ENCODE data around the gene IGSF21.

Gene IGSF21

GRCh38 chr1:18108299-18109057 is 880 bp downstream of the IGSF21 start:
- Histone ChIP-seq H3K36me3 (ENCODE audit: control insufficient read depth in 1 of 2, insufficient read depth in 2 of 2, low read length in 2 of 2) (no peaks in the 10 kb centered on the region), H2BK12ac (ENCODE audit: low read length) (no peak overlapping the region), H3K14ac (ENCODE audit: low read length) (no peak overlapping the region), H2AK5ac (ENCODE audit: low read length) (no peak overlapping the region), H2AFZ (ENCODE audit: insufficient read depth, low read length, poor library complexity) (no peak overlapping the region), H3K9me3 (ENCODE audit: insufficient read depth, low read depth, low read length) (peaks cover 8% of the 10 kb centered on the region), H3K4me2 (ENCODE audit: low read length) (peak overlapping the region; percentile 49), H3K9ac (ENCODE audit: low read length) (no peak overlapping the region), H3K79me1 (ENCODE audit: low read length) (no peaks in the 10 kb centered on the region), H3K4me1 (ENCODE audit: control insufficient read depth in 1 of 2, insufficient read depth in 2 of 2, low read length in 2 of 2) (peaks cover 0 to 6% of the 10 kb centered on the region in 2 experiments), H4K91ac (ENCODE audit: low read depth, low read length) (no peak overlapping the region), H2BK5ac (ENCODE audit: low read depth, low read length, poor library complexity) (no peak overlapping the region), H3K4me3 (ENCODE audit: low read depth, low read length) (peak overlapping the region; percentile 41), H3K27me3 (ENCODE audit: insufficient read depth, low read length) (peaks cover 56% of the 10 kb centered on the region), H3K4ac (ENCODE audit: low read depth, low read length) (no peak overlapping the region), H3K27ac (ENCODE audit: low read depth, low read length) (no peak overlapping the region), H3K23ac (ENCODE audit: low read length) (peak overlapping the region; percentile 77), H4K12ac (ENCODE audit: low read depth, low read length) (no peak overlapping the region), H3K18ac (ENCODE audit: low read length) (no peak overlapping the region), H2BK120ac (ENCODE audit: insufficient read depth, low read length, poor library complexity) (no peak overlapping the region), H3K79me2 (ENCODE audit: control insufficient read depth, insufficient read depth, low read length, poor library complexity) (no peaks in the 10 kb centered on the region), H4K8ac (ENCODE audit: low read depth, low read length) (no peak overlapping the region)
- no CpG with 5 or more reads among the region's 26 CpGs for WGBS (ENCODE audit: extremely low coverage, insufficient coverage, insufficient read length)
- DNase-seq, result no peak

GRCh38 chr1:18109058-18109755 is 1.6 kb downstream of the IGSF21 start:
- no peak overlapping the region for H3K4me2 ChIP-seq (ENCODE audit: low read length)
- H3K9ac ChIP-seq (ENCODE audit: low read length), result no peak overlapping the region
- peaks cover 0 to 6% of the 10 kb centered on the region in 2 experiments for H3K4me1 ChIP-seq (ENCODE audit: control insufficient read depth in 1 of 2, insufficient read depth in 2 of 2, low read length in 2 of 2)
- H3K79me2 ChIP-seq (ENCODE audit: control insufficient read depth, insufficient read depth, low read length, poor library complexity), result no peaks in the 10 kb centered on the region
- no peak overlapping the region for H3K23ac ChIP-seq (ENCODE audit: low read length)
- no peak overlapping the region for H2AFZ ChIP-seq (ENCODE audit: insufficient read depth, low read length, poor library complexity)
- no peak overlapping the region for H3K14ac ChIP-seq (ENCODE audit: low read length)
- no peak for DNase-seq
- H3K27me3 ChIP-seq (ENCODE audit: insufficient read depth, low read length), result peaks cover 56% of the 10 kb centered on the region
- H3K4ac ChIP-seq (ENCODE audit: low read depth, low read length), result no peak overlapping the region
- H2BK12ac ChIP-seq (ENCODE audit: low read length), result no peak overlapping the region
- H3K36me3 ChIP-seq (ENCODE audit: control insufficient read depth in 1 of 2, insufficient read depth in 2 of 2, low read length in 2 of 2), result no peaks in the 10 kb centered on the region
- H4K8ac ChIP-seq (ENCODE audit: low read depth, low read length), result no peak overlapping the region
- peaks cover 4% of the 10 kb centered on the region for H3K9me3 ChIP-seq (ENCODE audit: insufficient read depth, low read depth, low read length)
- H2BK5ac ChIP-seq (ENCODE audit: low read depth, low read length, poor library complexity), result no peak overlapping the region
- WGBS (ENCODE audit: extremely low coverage, insufficient coverage, insufficient read length), result no CpG with 5 or more reads among the region's 32 CpGs
- H4K91ac ChIP-seq (ENCODE audit: low read depth, low read length), result no peak overlapping the region
- H4K12ac ChIP-seq (ENCODE audit: low read depth, low read length), result no peak overlapping the region
- no peak overlapping the region for H3K18ac ChIP-seq (ENCODE audit: low read length)
- no peak overlapping the region for H3K27ac ChIP-seq (ENCODE audit: low read depth, low read length)
- no peak overlapping the region for H2AK5ac ChIP-seq (ENCODE audit: low read length)
- no peaks in the 10 kb centered on the region for H3K79me1 ChIP-seq (ENCODE audit: low read length)
- H2BK120ac ChIP-seq (ENCODE audit: insufficient read depth, low read length, poor library complexity), result no peak overlapping the region
- no peak overlapping the region for H3K4me3 ChIP-seq (ENCODE audit: low read depth, low read length)

DNA sequence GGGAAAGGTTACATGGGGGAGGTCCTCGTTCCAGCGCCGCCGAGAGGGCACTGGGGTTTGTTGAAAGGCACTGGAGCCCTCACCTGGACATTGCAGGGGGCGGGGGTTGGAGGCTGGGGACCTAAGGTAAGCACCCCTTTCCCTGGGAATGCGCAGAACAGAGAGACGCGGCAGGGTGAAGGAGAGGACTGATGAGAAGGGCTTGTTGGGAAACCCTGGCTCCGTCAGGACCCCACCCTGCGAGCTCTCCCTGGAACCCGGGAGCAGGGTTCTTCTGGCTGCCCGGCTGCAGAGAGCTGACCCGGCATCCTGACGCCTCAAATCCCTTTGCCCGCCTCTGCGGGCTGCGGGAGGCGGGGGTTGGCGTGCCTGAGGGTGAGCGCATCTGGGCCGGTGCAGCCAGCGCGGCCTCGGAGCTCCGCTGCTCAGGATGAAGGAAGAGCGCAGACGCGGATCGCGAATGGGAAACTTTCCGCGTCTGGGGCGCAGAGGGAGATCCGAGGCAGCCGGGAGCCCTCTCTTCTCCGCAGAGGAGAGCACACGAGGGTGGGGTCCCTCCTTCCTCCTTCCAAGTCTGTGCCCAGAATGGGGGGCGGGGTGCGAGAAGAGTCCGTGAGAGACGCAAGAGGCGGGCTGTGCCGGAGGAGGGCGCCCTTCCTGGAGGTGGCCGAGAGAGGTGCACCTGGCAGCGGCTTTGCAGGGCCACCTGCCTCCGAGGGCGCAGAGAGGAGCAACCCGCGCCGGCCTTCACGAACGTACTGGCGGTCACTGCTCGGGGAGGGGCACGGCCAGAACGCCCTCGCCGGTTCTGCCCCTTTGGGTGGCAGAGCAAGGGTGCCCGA is 2.4 kb downstream of the IGSF21 start:
- Histone ChIP-seq H3K14ac (ENCODE audit: low read length) (no peak overlapping the region), H2BK120ac (ENCODE audit: insufficient read depth, low read length, poor library complexity) (no peak overlapping the region), H3K79me1 (ENCODE audit: low read length) (no peaks in the 10 kb centered on the region), H3K9me3 (ENCODE audit: insufficient read depth, low read depth, low read length) (peaks cover 4% of the 10 kb centered on the region), H3K9ac (ENCODE audit: low read length) (no peak overlapping the region), H2BK12ac (ENCODE audit: low read length) (no peak overlapping the region), H2AK5ac (ENCODE audit: low read length) (no peak overlapping the region), H2AFZ (ENCODE audit: insufficient read depth, low read length, poor library complexity) (no peak overlapping the region), H3K27ac (ENCODE audit: low read depth, low read length) (no peak overlapping the region), H3K36me3 (ENCODE audit: control insufficient read depth in 1 of 2, insufficient read depth in 2 of 2, low read length in 2 of 2) (no peaks in the 10 kb centered on the region), H3K18ac (ENCODE audit: low read length) (no peak overlapping the region), H4K8ac (ENCODE audit: low read depth, low read length) (no peak overlapping the region), H3K4me2 (ENCODE audit: low read length) (peak overlapping the region; percentile 46), H3K27me3 (ENCODE audit: insufficient read depth, low read length) (peaks cover 56% of the 10 kb centered on the region), H4K12ac (ENCODE audit: low read depth, low read length) (no peak overlapping the region), H3K4ac (ENCODE audit: low read depth, low read length) (no peak overlapping the region), H3K4me1 (ENCODE audit: control insufficient read depth in 1 of 2, insufficient read depth in 2 of 2, low read length in 2 of 2) (peaks cover 0 to 6% of the 10 kb centered on the region in 2 experiments), H3K79me2 (ENCODE audit: control insufficient read depth, insufficient read depth, low read length, poor library complexity) (no peaks in the 10 kb centered on the region), H2BK5ac (ENCODE audit: low read depth, low read length, poor library complexity) (no peak overlapping the region), H4K91ac (ENCODE audit: low read depth, low read length) (no peak overlapping the region), H3K4me3 (ENCODE audit: low read depth, low read length) (no peak overlapping the region), H3K23ac (ENCODE audit: low read length) (no peak overlapping the region)
- no peak for DNase-seq
- no CpG with 5 or more reads among the region's 60 CpGs for WGBS (ENCODE audit: extremely low coverage, insufficient coverage, insufficient read length)

DNA sequence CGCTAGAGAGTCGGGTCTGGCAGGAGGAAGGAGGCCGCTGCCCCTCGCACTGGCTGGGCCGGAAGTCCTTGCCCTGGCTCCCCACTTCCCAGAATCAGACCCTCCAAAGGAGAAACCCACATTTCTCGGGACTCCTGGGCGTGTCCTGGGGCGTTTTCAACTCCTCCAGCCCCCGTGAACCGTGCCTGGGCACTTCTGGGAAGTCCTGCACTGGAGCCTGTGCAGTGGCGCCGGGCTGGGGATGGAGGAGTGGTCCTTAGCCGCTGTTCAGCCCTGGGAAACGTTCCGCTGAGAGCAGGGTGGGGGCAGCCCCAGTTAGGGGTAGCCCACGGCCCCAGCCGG is 3.0 kb downstream of the IGSF21 start:
- peaks cover 4% of the 10 kb centered on the region for H3K9me3 ChIP-seq (ENCODE audit: insufficient read depth, low read depth, low read length)
- H4K91ac ChIP-seq (ENCODE audit: low read depth, low read length), result no peak overlapping the region
- H2BK5ac ChIP-seq (ENCODE audit: low read depth, low read length, poor library complexity), result no peak overlapping the region
- H2AK5ac ChIP-seq (ENCODE audit: low read length), result no peak overlapping the region
- H3K4me1 ChIP-seq (ENCODE audit: control insufficient read depth in 1 of 2, insufficient read depth in 2 of 2, low read length in 2 of 2), result peaks cover 0 to 6% of the 10 kb centered on the region in 2 experiments
- H3K27me3 ChIP-seq (ENCODE audit: insufficient read depth, low read length), result peaks cover 55% of the 10 kb centered on the region
- H3K4me3 ChIP-seq (ENCODE audit: low read depth, low read length), result no peak overlapping the region
- H3K4ac ChIP-seq (ENCODE audit: low read depth, low read length), result no peak overlapping the region
- H2AFZ ChIP-seq (ENCODE audit: insufficient read depth, low read length, poor library complexity), result no peak overlapping the region
- no peak overlapping the region for H4K8ac ChIP-seq (ENCODE audit: low read depth, low read length)
- no peak overlapping the region for H3K27ac ChIP-seq (ENCODE audit: low read depth, low read length)
- WGBS (ENCODE audit: extremely low coverage, insufficient coverage, insufficient read length), result no CpG with 5 or more reads among the region's 17 CpGs
- no peak overlapping the region for H4K12ac ChIP-seq (ENCODE audit: low read depth, low read length)
- peak overlapping the region; percentile 46 for H3K4me2 ChIP-seq (ENCODE audit: low read length)
- H3K18ac ChIP-seq (ENCODE audit: low read length), result no peak overlapping the region
- H3K14ac ChIP-seq (ENCODE audit: low read length), result no peak overlapping the region
- no peak overlapping the region for H3K9ac ChIP-seq (ENCODE audit: low read length)
- no peak for DNase-seq
- no peaks in the 10 kb centered on the region for H3K79me1 ChIP-seq (ENCODE audit: low read length)
- no peaks in the 10 kb centered on the region for H3K36me3 ChIP-seq (ENCODE audit: control insufficient read depth in 1 of 2, insufficient read depth in 2 of 2, low read length in 2 of 2)
- no peak overlapping the region for H2BK120ac ChIP-seq (ENCODE audit: insufficient read depth, low read length, poor library complexity)
- no peak overlapping the region for H2BK12ac ChIP-seq (ENCODE audit: low read length)
- no peak overlapping the region for H3K23ac ChIP-seq (ENCODE audit: low read length)
- H3K79me2 ChIP-seq (ENCODE audit: control insufficient read depth, insufficient read depth, low read length, poor library complexity), result no peaks in the 10 kb centered on the region

All from trophoblast cell (in vitro differentiated cells and primary cell).